Measurements from ENCODE around the gene LTBP4. TPM values are rescaled to one million over a fixed set of nuclear protein-coding genes. Genes with fewer than 3 reads are reported as not detected.

LTBP4 gene
- total RNA-seq, 1 experiment from 2014 or later: 75.4 TPM

- in situ Hi-C loops (cut with HindIII; ENCODE audit: low pct_unique_long_range_greater_than_20kb, low sequenced_read_pairs) (no loop called here), intact Hi-C loops (cut with micrococcal nuclease; ENCODE audit: unreplicated experiment) (loop anchor here (10.0 kb wide), 1 partner anchor 137 kb away; no protein-coding TSS in a partner anchor)
- no TSS peak for BruUV-seq (replicated peaks)
- ChIA-PET POLR2A (no interaction called here), CTCF (no interaction called here)
- Histone ChIP-seq H3K36me3 (ENCODE audit: control insufficient read depth, insufficient read depth, low read length) (no peaks in the 10 kb centered on the region), H3K9me3 (ENCODE audit: control insufficient read depth, insufficient read depth, low read depth, low read length) (no peaks in the 10 kb centered on the region), H3K4me3 (ENCODE audit: low read depth in 2 of 2, low read length in 2 of 2) (no peak overlapping the region), H3K27me3 (ENCODE audit: control insufficient read depth, insufficient read depth, low read length) (no peaks in the 10 kb centered on the region), H3K4me1 (ENCODE audit: control insufficient read depth, insufficient read depth, low read length) (peaks cover 12% of the 10 kb centered on the region), H3K27ac (ENCODE audit: low read length) (no peak overlapping the region)
- ATAC-seq: no peak
- TF ChIP-seq REST (IDR thresholded peaks at IDR 0.05; ENCODE audit: insufficient read depth in 1 of 2, low read depth in 2 of 2, low read length in 1 of 2): no peak
- TF ChIP-seq TCF7L2 (IDR thresholded peaks at IDR 0.05; ENCODE audit: low read depth, low read length): no peak
- no peak for TF ChIP-seq SIN3A (IDR thresholded peaks at IDR 0.05; ENCODE audit: borderline replicate concordance, insufficient read depth, low read depth, low read length)
- TF ChIP-seq CTCF (IDR thresholded peaks at IDR 0.05): no peak
- TF ChIP-seq POLR2AphosphoS5 (IDR thresholded peaks at IDR 0.05; ENCODE audit: low read depth, low read length): no peak
- DNase-seq (ENCODE audit: low read depth, low spot score): no peak
These were observed 66.4 kb downstream of the LTBP4 start for GRCh38 chr19:40667602-40668001.

GRCh38 chr19:40668991-40669614, 67.9 kb downstream of the LTBP4 start:
- no TSS peak for BruUV-seq (replicated peaks)
- Histone ChIP-seq H3K27ac (ENCODE audit: low read length) (no peak overlapping the region), H3K9me3 (ENCODE audit: control insufficient read depth, insufficient read depth, low read depth, low read length) (no peaks in the 10 kb centered on the region), H3K36me3 (ENCODE audit: control insufficient read depth, insufficient read depth, low read length) (no peaks in the 10 kb centered on the region), H3K4me3 (ENCODE audit: low read depth in 2 of 2, low read length in 2 of 2) (no peak overlapping the region), H3K4me1 (ENCODE audit: control insufficient read depth, insufficient read depth, low read length) (peaks cover 7% of the 10 kb centered on the region), H3K27me3 (ENCODE audit: control insufficient read depth, insufficient read depth, low read length) (no peaks in the 10 kb centered on the region)
- TF ChIP-seq SIN3A (IDR thresholded peaks at IDR 0.05; ENCODE audit: borderline replicate concordance, insufficient read depth, low read depth, low read length) (no peak), TCF7L2 (IDR thresholded peaks at IDR 0.05; ENCODE audit: low read depth, low read length) (no peak), POLR2AphosphoS5 (IDR thresholded peaks at IDR 0.05; ENCODE audit: low read depth, low read length) (no peak), REST (IDR thresholded peaks at IDR 0.05; ENCODE audit: insufficient read depth in 1 of 2, low read depth in 2 of 2, low read length in 1 of 2) (no peak), CTCF (IDR thresholded peaks at IDR 0.05) (no peak)
- in situ Hi-C loops (cut with HindIII; ENCODE audit: low pct_unique_long_range_greater_than_20kb, low sequenced_read_pairs) (no loop called here), intact Hi-C loops (cut with micrococcal nuclease; ENCODE audit: unreplicated experiment) (loop anchor here (10.0 kb wide), 1 partner anchor 136 kb away; no protein-coding TSS in a partner anchor)
- ATAC-seq (no peak), DNase-seq (ENCODE audit: low read depth, low spot score) (no peak)
- POLR2A ChIA-PET: no interaction called here
- CTCF ChIA-PET: no interaction called here
